SJCRH30 (cell line): ENCODE results near the gene COL5A1. TPM values are rescaled to one million over a fixed set of nuclear protein-coding genes. Genes with fewer than 3 reads are reported as not detected.
A peak's percentile ranks its signal among the peaks of the same experiment; 100 is the strongest.

Source experiments
- DNase-seq, 2 experiments: peaks; one replicate each; pipeline ENCODE4 v3.0.0-alpha.2; 2015 to 2020
- H3K27ac ChIP-seq: fragments of 250-450 bp; sonication (Bioruptor Pico); 2 replicates; pipeline ENCODE4 v1.5.1; 2020; ENCODE audit warnings: mild to moderate bottlenecking, moderate library complexity
- H3K27me3 ChIP-seq: fragments of 250-450 bp; sonication (Bioruptor Pico); 2 replicates; pipeline ENCODE4 v1.5.1; 2020; ENCODE audit warnings: mild to moderate bottlenecking, moderate library complexity
- H3K36me3 ChIP-seq: fragments of 250-450 bp; sonication (Bioruptor Pico); 2 replicates; pipeline ENCODE4 v1.5.1; 2020; ENCODE audit warnings: mild to moderate bottlenecking, moderate library complexity
- H3K4me1 ChIP-seq: fragments of 250-450 bp; sonication (Bioruptor Pico); 2 replicates; pipeline ENCODE4 v1.5.1; 2020; ENCODE audit warnings: mild to moderate bottlenecking, moderate library complexity
- H3K4me3 ChIP-seq: fragments of 250-450 bp; sonication (Bioruptor Pico); 2 replicates; pipeline ENCODE4 v1.5.1; 2020; ENCODE audit warnings: mild to moderate bottlenecking, moderate library complexity
- H3K9me3 ChIP-seq: fragments of 250-450 bp; sonication (Bioruptor Pico); replicated peaks from 2 replicates; pipeline ENCODE4 v1.5.1; 2020; ENCODE audit warnings: mild to moderate bottlenecking, moderate library complexity
- total RNA-seq: library from RNA; depleted of rRNA; stranded (reverse); fragments of >200 nt; shearing (Covaris generic); gene quantifications from 2 replicates; pipeline ENCODE4 v1.2.3, GENCODE V29; 2014

The COL5A1 gene
- total RNA-seq, 1 experiment from 2014 or later = 32.1 TPM

DNA sequence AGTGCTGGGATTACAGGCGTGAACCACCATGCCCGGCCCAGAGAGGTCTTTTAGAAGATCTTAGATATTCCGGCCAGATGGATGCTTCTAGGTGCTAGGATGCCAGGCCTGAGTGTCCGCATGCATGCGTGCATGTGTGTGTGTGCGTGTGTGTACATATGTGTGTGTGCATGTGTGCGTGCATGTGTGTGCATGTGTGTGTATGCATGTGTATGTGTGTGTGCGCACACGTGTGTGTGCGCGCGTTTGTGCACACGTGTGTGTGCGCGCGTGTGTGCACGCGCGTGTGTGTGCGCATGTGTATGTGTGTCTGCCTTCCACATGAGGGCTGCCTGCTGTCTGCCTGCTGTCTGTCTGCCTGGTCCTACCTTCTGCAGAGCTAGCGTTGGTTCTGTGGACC, 151.0 kb downstream of the COL5A1 start:
- Histone ChIP-seq H3K36me3 (no peaks in the 10 kb centered on the region), H3K4me1 (no peaks in the 10 kb centered on the region), H3K27ac (no peak overlapping the region), H3K9me3 (no peaks in the 10 kb centered on the region), H3K27me3 (no peaks in the 10 kb centered on the region), H3K4me3 (no peak overlapping the region)
- DNase-seq = no peak

- H3K36me3 ChIP-seq = no peaks in the 10 kb centered on the region
These were observed 151.9 kb downstream of the COL5A1 start for GRCh38 chr9:134793288-134794188.

DNA sequence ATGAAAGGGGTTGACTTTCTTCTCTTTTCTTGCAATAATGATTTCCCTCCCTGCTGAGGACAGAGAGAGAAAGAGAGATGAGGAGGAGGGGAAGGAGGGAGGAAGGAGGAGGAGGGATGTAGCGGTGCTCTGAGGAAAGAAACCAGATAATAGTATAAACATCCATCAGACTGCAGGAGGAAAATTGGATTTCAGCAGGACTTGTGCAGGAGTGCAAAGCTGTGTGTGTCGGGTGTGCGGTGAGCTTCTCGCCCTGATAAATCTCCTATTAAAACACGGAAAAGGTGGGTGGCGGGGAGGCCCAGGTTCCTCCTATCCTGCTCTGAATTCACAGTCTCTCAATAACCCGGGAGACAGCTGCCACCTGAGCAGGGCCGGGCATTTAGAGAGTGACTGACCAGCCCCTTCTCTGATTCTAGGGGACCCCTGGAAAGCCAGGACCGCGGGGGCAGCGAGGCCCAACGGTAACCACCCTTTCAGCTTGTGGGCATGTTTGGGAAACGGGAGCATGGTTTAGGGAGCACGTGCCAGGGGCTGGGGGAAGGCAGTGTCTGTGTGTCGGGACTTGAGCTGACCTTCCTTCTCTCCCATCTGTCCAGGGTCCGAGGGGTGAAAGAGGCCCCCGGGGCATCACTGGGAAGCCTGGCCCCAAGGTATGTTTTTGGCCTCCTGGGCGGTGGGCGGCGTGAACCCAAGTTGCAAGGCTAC, 153.2 kb downstream of the COL5A1 start:
- Histone ChIP-seq H3K9me3 (no peaks in the 10 kb centered on the region), H3K4me1 (no peaks in the 10 kb centered on the region), H3K27me3 (no peaks in the 10 kb centered on the region), H3K36me3 (no peaks in the 10 kb centered on the region), H3K27ac (no peak overlapping the region), H3K4me3 (no peak overlapping the region)
- DNase-seq = no peak

More at GRCh38 chr9:134793288-134794188, 151.9 kb downstream of the COL5A1 start:
- peak in 1 of 2 experiments; percentile 36 for DNase-seq
- Histone ChIP-seq H3K4me1 (no peaks in the 10 kb centered on the region), H3K9me3 (no peaks in the 10 kb centered on the region), H3K27me3 (no peaks in the 10 kb centered on the region), H3K27ac (no peak overlapping the region), H3K4me3 (no peak overlapping the region)

DNA sequence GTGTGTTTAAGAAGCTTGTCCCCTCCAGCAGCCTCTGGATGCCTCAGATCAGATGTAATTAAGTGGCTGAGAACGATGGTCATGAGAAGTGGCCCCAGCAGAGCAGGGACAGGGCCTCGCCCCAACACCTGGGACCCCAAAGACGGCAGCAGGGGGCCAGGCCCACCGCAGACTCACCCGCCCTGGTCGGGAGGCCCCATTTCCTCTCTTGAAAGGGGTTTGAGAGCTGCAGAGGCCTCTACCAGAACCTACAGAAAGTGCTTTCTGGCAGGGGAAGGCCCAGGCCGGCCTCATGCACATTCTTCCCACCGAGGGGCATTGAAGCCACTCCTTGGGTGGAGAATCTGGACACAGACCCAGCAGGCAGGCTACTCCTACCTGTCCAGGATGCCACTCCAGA, 153.8 kb downstream of the COL5A1 start:
- H3K4me3 ChIP-seq = no peak overlapping the region
- H3K36me3 ChIP-seq = no peaks in the 10 kb centered on the region
- no peaks in the 10 kb centered on the region for H3K27me3 ChIP-seq
- H3K27ac ChIP-seq = no peak overlapping the region
- DNase-seq = no peak
- no peaks in the 10 kb centered on the region for H3K4me1 ChIP-seq
- no peaks in the 10 kb centered on the region for H3K9me3 ChIP-seq

DNA sequence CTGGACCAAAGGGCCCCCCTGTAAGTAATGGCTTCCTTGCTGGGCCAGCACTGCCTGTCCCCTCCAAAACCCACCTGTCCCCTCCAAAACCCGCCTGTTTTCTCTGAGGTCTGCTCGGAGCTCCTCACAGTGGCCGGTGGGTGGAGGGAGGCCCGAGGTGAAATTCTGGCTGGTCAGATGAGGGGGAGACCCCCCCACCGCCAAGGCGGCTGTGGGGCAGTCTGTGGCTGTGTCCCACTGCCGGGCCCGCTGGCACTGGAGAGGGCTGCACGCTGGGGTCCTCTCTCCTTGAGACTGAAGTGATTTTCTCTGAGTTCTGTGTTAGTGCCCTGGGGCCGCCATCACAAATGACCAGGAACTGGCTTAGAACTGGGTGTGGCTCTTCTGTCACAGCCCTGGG, 155.3 kb downstream of the COL5A1 start:
- no peak for DNase-seq
- H3K4me1 ChIP-seq = no peaks in the 10 kb centered on the region
- no peaks in the 10 kb centered on the region for H3K36me3 ChIP-seq
- no peaks in the 10 kb centered on the region for H3K9me3 ChIP-seq
- H3K4me3 ChIP-seq = no peak overlapping the region
- H3K27ac ChIP-seq = no peak overlapping the region
- H3K27me3 ChIP-seq = no peaks in the 10 kb centered on the region

- H3K9me3 ChIP-seq = no peaks in the 10 kb centered on the region
- no peak overlapping the region for H3K27ac ChIP-seq
- no peaks in the 10 kb centered on the region for H3K36me3 ChIP-seq
- no peaks in the 10 kb centered on the region for H3K27me3 ChIP-seq
- no peak for DNase-seq
- H3K4me1 ChIP-seq = peaks cover 15% of the 10 kb centered on the region
- no peak overlapping the region for H3K4me3 ChIP-seq
These were observed 159.3 kb downstream of the COL5A1 start for GRCh38 chr9:134800791-134801339.

DNA sequence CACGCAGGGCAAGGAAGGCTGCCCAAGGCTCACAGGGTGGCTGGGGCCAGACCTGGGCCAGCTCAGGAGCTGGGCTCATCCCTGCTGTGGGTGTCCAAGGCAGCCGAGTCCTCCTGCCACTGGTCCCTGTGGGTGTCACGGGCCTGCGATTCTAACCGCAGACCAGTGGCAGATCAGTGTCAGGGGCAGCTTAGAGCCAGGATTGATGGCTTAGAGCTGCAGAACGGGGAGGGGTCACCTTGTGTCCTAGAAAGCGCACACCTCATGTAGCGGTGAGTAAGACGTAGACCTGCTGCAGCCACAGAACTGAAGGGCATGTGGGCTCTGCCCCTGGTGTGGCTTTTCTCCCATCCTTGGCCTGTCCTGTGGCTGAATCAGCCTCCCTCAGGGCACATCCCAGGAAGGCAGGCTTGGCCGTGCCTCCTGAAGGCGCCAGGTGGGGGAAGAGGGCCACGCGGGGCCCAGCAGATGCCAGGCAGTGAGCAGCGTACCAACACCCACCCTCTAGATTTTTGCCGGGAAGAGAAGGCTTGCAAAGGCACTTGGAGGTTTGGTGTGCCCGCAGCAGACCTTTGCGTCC, 160.7 kb downstream of the COL5A1 start:
- H3K36me3 ChIP-seq = no peaks in the 10 kb centered on the region
- no peak for DNase-seq
- peaks cover 15% of the 10 kb centered on the region for H3K4me1 ChIP-seq
- no peaks in the 10 kb centered on the region for H3K9me3 ChIP-seq
- no peak overlapping the region for H3K4me3 ChIP-seq
- H3K27ac ChIP-seq = no peak overlapping the region
- H3K27me3 ChIP-seq = no peaks in the 10 kb centered on the region

DNA sequence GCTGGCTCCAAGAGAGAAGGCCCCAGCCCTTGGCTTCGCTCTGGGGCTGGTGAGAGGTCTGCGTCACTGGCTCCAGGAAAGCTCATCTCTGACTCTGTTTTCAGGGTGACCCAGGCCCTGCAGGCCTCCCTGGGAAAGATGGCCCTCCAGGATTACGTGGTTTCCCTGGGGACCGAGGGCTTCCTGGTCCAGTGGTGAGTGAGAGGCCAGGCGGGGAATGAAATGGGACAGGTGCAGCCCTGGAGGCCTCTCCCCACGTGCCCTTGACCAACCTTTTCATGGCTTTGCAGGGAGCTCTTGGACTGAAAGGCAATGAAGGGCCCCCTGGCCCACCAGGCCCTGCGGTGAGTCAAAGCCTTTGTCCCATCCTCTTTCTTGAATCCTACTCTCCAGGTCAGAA, 163.3 kb downstream of the COL5A1 start:
- H3K27ac ChIP-seq = peak overlapping the region; percentile 34; the same call in 1 of the 2 replicates
- DNase-seq = peak; percentile 89 to 94
- no peaks in the 10 kb centered on the region for H3K9me3 ChIP-seq
- no peaks in the 10 kb centered on the region for H3K36me3 ChIP-seq
- H3K27me3 ChIP-seq = no peaks in the 10 kb centered on the region
- H3K4me1 ChIP-seq = peaks cover 15% of the 10 kb centered on the region
- no peak overlapping the region for H3K4me3 ChIP-seq

GRCh38 chr9:134807716-134808446, 166.3 kb downstream of the COL5A1 start:
- H3K27ac ChIP-seq = no peak overlapping the region
- no peaks in the 10 kb centered on the region for H3K9me3 ChIP-seq
- DNase-seq = no peak
- no peak overlapping the region for H3K4me3 ChIP-seq
- no peaks in the 10 kb centered on the region for H3K36me3 ChIP-seq
- H3K4me1 ChIP-seq = peaks cover 15% of the 10 kb centered on the region
- no peaks in the 10 kb centered on the region for H3K27me3 ChIP-seq

- Histone ChIP-seq H3K27ac (no peak overlapping the region), H3K27me3 (no peaks in the 10 kb centered on the region), H3K9me3 (no peaks in the 10 kb centered on the region), H3K4me1 (peaks cover 15% of the 10 kb centered on the region), H3K4me3 (no peak overlapping the region), H3K36me3 (no peaks in the 10 kb centered on the region)
- DNase-seq = no peak
These were observed 166.8 kb downstream of the COL5A1 start for GRCh38 chr9:134808447-134808792.

DNA sequence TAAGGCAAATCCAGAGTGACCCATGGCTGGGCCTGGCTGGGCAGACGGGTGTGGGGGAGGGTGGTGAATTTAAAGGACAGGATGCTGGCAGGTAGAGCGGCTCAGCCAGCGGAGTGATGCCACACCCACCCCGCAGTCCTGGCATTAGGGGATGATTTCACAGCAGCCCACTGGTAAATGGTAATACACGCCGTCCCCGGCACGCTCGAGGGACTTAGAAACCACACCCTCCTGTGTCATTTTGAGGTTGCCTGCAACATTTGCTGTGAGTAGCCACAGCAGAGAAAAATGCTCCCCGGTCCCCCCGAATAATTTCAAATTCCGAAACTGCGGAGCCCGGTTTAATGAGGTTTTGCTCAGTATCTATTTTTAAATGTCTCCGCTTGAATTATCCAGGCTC, 167.7 kb downstream of the COL5A1 start:
- no peak overlapping the region for H3K27ac ChIP-seq
- H3K27me3 ChIP-seq = no peaks in the 10 kb centered on the region
- no peaks in the 10 kb centered on the region for H3K9me3 ChIP-seq
- H3K36me3 ChIP-seq = no peaks in the 10 kb centered on the region
- peaks cover 14% of the 10 kb centered on the region for H3K4me1 ChIP-seq
- H3K4me3 ChIP-seq = no peak overlapping the region
- DNase-seq = no peak

DNA sequence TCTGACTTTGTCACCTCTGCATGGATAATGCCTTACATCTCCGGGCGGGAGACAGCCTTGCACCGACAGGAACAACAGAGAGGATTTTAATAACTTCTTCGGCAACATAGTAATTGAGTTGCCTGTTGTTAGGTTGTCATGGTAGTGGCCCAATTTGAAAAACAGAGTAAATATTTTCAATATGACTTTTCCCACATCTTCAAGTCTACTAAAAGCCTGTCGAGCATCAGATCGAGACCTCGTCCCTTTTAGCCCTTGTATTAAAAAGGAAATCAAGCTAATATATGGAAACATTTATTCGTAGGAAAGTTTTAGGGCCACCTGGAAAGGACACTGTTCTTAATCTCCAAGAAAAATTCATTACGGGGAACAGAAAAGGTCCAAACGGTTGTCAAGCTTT, 168.2 kb downstream of the COL5A1 start:
- no peak overlapping the region for H3K27ac ChIP-seq
- no peaks in the 10 kb centered on the region for H3K9me3 ChIP-seq
- no peak overlapping the region for H3K4me3 ChIP-seq
- no peak for DNase-seq
- H3K36me3 ChIP-seq = no peaks in the 10 kb centered on the region
- H3K4me1 ChIP-seq = peaks cover 8% of the 10 kb centered on the region
- H3K27me3 ChIP-seq = no peaks in the 10 kb centered on the region

- Histone ChIP-seq H3K4me1 (no peaks in the 10 kb centered on the region), H3K4me3 (no peak overlapping the region), H3K9me3 (no peaks in the 10 kb centered on the region), H3K36me3 (no peaks in the 10 kb centered on the region; the same call in 1 of the 2 replicates), H3K27me3 (no peaks in the 10 kb centered on the region), H3K27ac (no peak overlapping the region)
- no peak for DNase-seq
These were observed 169.6 kb downstream of the COL5A1 start for GRCh38 chr9:134811079-134811672.

DNA sequence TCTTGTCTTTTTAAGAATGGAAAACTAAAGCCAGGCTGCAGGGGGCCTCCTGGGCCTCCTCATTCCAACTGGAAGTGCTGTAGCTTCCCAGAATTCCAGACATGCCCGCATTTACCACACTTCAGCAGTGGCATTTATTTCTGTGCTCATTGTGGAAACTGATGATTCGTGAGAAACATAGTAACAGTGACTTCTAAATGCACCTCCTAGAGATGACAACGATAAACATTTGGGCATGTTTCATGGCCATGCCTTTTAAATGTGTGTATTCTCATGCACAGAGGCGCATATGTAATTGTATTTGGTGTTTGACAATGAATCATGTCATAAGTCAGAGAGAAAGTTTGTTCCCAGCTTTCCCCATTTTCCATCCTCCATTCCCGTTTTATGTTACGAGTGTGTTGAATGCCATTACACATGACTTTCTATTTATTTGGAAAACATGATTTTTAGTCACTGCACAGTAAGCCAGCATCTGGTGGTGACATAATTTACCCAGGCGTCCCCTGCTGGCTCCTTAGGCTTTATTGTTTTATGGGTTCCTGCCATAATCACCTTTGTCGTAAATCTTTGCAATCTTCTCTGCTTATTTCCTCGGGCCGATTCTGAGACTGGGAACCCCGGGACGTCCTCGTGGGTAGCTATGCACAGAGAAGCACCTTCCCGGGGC, 170.2 kb downstream of the COL5A1 start:
- H3K4me1 ChIP-seq = no peaks in the 10 kb centered on the region
- no peak for DNase-seq

More for the DNA sequence above, 170.2 kb downstream of the COL5A1 start:
- Histone ChIP-seq H3K27ac (no peak overlapping the region), H3K36me3 (no peaks in the 10 kb centered on the region; the same call in 1 of the 2 replicates), H3K27me3 (no peaks in the 10 kb centered on the region), H3K9me3 (no peaks in the 10 kb centered on the region), H3K4me3 (no peak overlapping the region)
